HepG2 (cell line): ENCODE results near the gene FGGY. TPM values are rescaled to one million over a fixed set of nuclear protein-coding genes. Genes with fewer than 3 reads are reported as not detected.

Experiments
- ATAC-seq: fragments of 200-7000 bp; cut with Tn5 transposase; 3 replicates; pipeline ENCODE4 v1.9.1; 2020; ENCODE audit warnings: mild to moderate bottlenecking, moderate library complexity
- BruUV-seq: library from RNA; stranded (reverse); fragments of 400-500 nt; replicated peaks from 2 replicates; lab custom pipeline; 2021; lab: Mats Ljungman, UMichigan
- CTCF ChIA-PET: fragments of 300-600 bp; formaldehyde crosslinking; extraction: SDS; loops from one replicate; lab custom pipeline; 2021; ENCODE audit warnings: low total read pairs, inconsistent platforms, low intra/inter-chr PET ratio; lab: Yijun Ruan, JAX
- POLR2A ChIA-PET: fragments of 350-600 bp; sonication (Branson Sonifier 250); formaldehyde crosslinking; loops from one replicate; lab custom pipeline; 2020; ENCODE audit warnings: antibody characterized with exemption, inconsistent platforms; lab: Yijun Ruan, JAX
- DNase-seq: peaks from one replicate; pipeline ENCODE4 v3.0.0-alpha.2; 2015; ENCODE audit warnings: low spot score
- FAIRE-seq: peaks from 3 replicates; lab custom pipeline; 2011; peaks lifted over from hg19 to GRCh38; lab: Jason Lieb, UNC
- H2AFZ ChIP-seq: one replicate; pipeline ENCODE4 v1.6.1; 2011; ENCODE audit warnings: low read length, inconsistent platforms
- H3K27ac ChIP-seq: fragments of 300-600 bp; 3 replicates; pipeline ENCODE4 v1.8.0; 2011; ENCODE audit warnings: mixed run types, mild to moderate bottlenecking, mixed read lengths, low read length, inconsistent platforms; ENCODE audit not compliant: insufficient read depth; ENCODE audit errors: extremely low read length
- H3K27me3 ChIP-seq, 2 experiments: fragments of 200-600 bp in 1 of 2; 2 replicates in 1 of 2; 3 replicates in 1 of 2; pipeline versions ENCODE4 v1.6.0 to v1.8.0; 2011; ENCODE audit warnings: low read length in 2 of 2, mild to moderate bottlenecking in 2 of 2, moderate library complexity in 2 of 2, inconsistent platforms in 1 of 2; ENCODE audit not compliant: insufficient read depth in 2 of 2, control insufficient read depth in 1 of 2
- H3K36me3 ChIP-seq, 2 experiments: fragments of 200-600 bp in 1 of 2; replicated peaks in 1 of 2; 2 replicates in 1 of 2; 3 replicates in 1 of 2; pipeline versions ENCODE4 v1.5.1 to v1.8.0; 2011; ENCODE audit warnings: low read length in 2 of 2, inconsistent platforms in 1 of 2; ENCODE audit not compliant: insufficient read depth in 2 of 2, control insufficient read depth in 1 of 2
- H3K4me1 ChIP-seq: 2 replicates; pipeline ENCODE4 v1.5.1; 2012; ENCODE audit warnings: low read length, inconsistent platforms; ENCODE audit not compliant: insufficient read depth
- H3K4me2 ChIP-seq: 2 replicates; pipeline ENCODE4 v1.6.0; 2011; ENCODE audit warnings: low read depth, low read length, inconsistent platforms
- H3K4me3 ChIP-seq, 3 experiments: fragments of 200-600 bp in 1 of 3; sonication (generic), shearing (Covaris generic) in 1 of 3; replicated peaks in 1 of 3; 2 replicates each; pipeline ENCODE4 v1.5.1; 2011 to 2016; ENCODE audit warnings: low read length in 3 of 3, inconsistent platforms in 2 of 3, low read depth in 2 of 3, mild to moderate bottlenecking in 2 of 3, control low read depth in 1 of 3, mixed read lengths in 1 of 3; ENCODE audit not compliant: insufficient read depth in 1 of 3
- H3K79me2 ChIP-seq: one replicate; pipeline ENCODE4 v1.6.1; 2011; ENCODE audit warnings: low read length, inconsistent platforms; ENCODE audit not compliant: insufficient read depth
- H3K9ac ChIP-seq: 2 replicates; pipeline ENCODE4 v1.6.0; 2011; ENCODE audit warnings: mild to moderate bottlenecking, low read depth, low read length, inconsistent platforms; ENCODE audit not compliant: insufficient read depth
- H3K9me3 ChIP-seq: 2 replicates; pipeline ENCODE4 v1.5.1; 2012; ENCODE audit warnings: mild to moderate bottlenecking, low read length
- H4K20me1 ChIP-seq: 2 replicates; pipeline ENCODE4 v1.6.0; 2011; ENCODE audit warnings: inconsistent platforms, mild to moderate bottlenecking, low read length, moderate library complexity; ENCODE audit not compliant: insufficient read depth
- BCL6 ChIP-seq: IDR thresholded peaks from 2 replicates; pipeline ENCODE4 v1.6.1; 2016; ENCODE audit warnings: missing genetic modification reagents, missing compliant biosample characterization
- CREBL2 ChIP-seq: sonication (generic); formaldehyde crosslinking; IDR thresholded peaks from 2 replicates; pipeline ENCODE4 v1.8.1; 2023; ENCODE audit warnings: missing genetic modification reagents, mild to moderate bottlenecking, borderline replicate concordance
- NR2F2 ChIP-seq: IDR thresholded peaks from 2 replicates; pipeline ENCODE4 v1.6.1; 2012; ENCODE audit warnings: low read depth, inconsistent platforms, borderline replicate concordance
- RAD51 ChIP-seq: fragments of 450-650 bp; IDR thresholded peaks from 2 replicates; pipeline ENCODE4 v1.6.1; 2016; ENCODE audit warnings: borderline replicate concordance
- RCOR2 ChIP-seq: IDR thresholded peaks from 2 replicates; pipeline ENCODE4 v1.6.1; 2016; ENCODE audit warnings: missing biosample characterization, missing genetic modification reagents
- RFX3 ChIP-seq: IDR thresholded peaks from 2 replicates; pipeline ENCODE4 v1.6.1; 2016; ENCODE audit warnings: missing biosample characterization, missing genetic modification reagents
- SAP130 ChIP-seq: IDR thresholded peaks from 2 replicates; pipeline ENCODE4 v1.6.1; 2016; ENCODE audit warnings: low read depth
- SRF ChIP-seq: IDR thresholded peaks from 2 replicates; pipeline ENCODE4 v1.6.1; 2011; ENCODE audit warnings: mild to moderate bottlenecking, low read depth, low read length, moderate library complexity
- SUZ12 ChIP-seq: fragments of 150-350 bp; IDR thresholded peaks from 2 replicates; pipeline ENCODE4 v1.6.1; 2014; ENCODE audit warnings: low read depth, low read length
- TBX2 ChIP-seq: sonication (generic); formaldehyde crosslinking; IDR thresholded peaks from 2 replicates; pipeline ENCODE4 v1.5.0; 2020; ENCODE audit warnings: missing genetic modification reagents, mild to moderate bottlenecking, borderline replicate concordance
- THRA ChIP-seq: sonication (generic); formaldehyde crosslinking; IDR thresholded peaks from 2 replicates; pipeline ENCODE4 v1.4.0; 2020; ENCODE audit warnings: missing genetic modification reagents, borderline replicate concordance
- TRIM24 ChIP-seq: sonication (generic); formaldehyde crosslinking; IDR thresholded peaks from 2 replicates; pipeline ENCODE4 v1.8.0; 2022; ENCODE audit warnings: mild to moderate bottlenecking, missing genetic modification reagents
- U2AF1 ChIP-seq: fragments of 200-400 bp; formaldehyde crosslinking; optimal IDR thresholded peaks from 2 replicates; pipeline ENCODE3; 2017; ENCODE audit warnings: mild to moderate bottlenecking, low read depth, low read length
- XBP1 ChIP-seq: sonication (generic); formaldehyde crosslinking; IDR thresholded peaks from 2 replicates; pipeline ENCODE4 v1.5.0; 2020; ENCODE audit warnings: missing genetic modification reagents
- YEATS4 ChIP-seq: sonication (generic); formaldehyde crosslinking; IDR thresholded peaks from 2 replicates; pipeline ENCODE4 v1.4.0; 2020; ENCODE audit warnings: missing genetic modification reagents, borderline replicate concordance
- ZMYM3 ChIP-seq: sonication (generic); formaldehyde crosslinking; IDR thresholded peaks from 2 replicates; pipeline ENCODE4 v1.5.1; 2020; ENCODE audit warnings: mild to moderate bottlenecking, missing genetic modification reagents
- ZNF101 ChIP-seq: sonication (generic); formaldehyde crosslinking; IDR thresholded peaks from 2 replicates; pipeline ENCODE4 v1.4.0; 2020; ENCODE audit warnings: mild to moderate bottlenecking, low read depth, missing genetic modification reagents, borderline replicate concordance
- ZNF512 ChIP-seq: sonication (generic); formaldehyde crosslinking; IDR thresholded peaks from 2 replicates; pipeline ENCODE4 v1.4.0; 2020; ENCODE audit warnings: mild to moderate bottlenecking, missing genetic modification reagents
- ZSCAN25 ChIP-seq: sonication (generic); formaldehyde crosslinking; IDR thresholded peaks from 2 replicates; pipeline ENCODE4 v1.8.0; 2022; ENCODE audit warnings: mild to moderate bottlenecking, missing genetic modification reagents
- WGBS: methylation state at CpG from one replicate; pipeline ENCODE4 v1.1.6; 2017; ENCODE audit warnings: low lambda C conversion rate; 5-methylcytosine and 5-hydroxymethylcytosine counted together
- in situ Hi-C: cut with HindIII; loops from 2 replicates; pipeline ENCODE4 v1.10.0; 2017; ENCODE audit warnings: low pct_unique_long_range_greater_than_20kb; ENCODE audit not compliant: extremely low pct_ligation_motif_present
- intact Hi-C: fragments of 100-400 bp; cut with micrococcal nuclease; formaldehyde crosslinking; loops from one replicate; pipeline ENCODE4 v1.10.0; 2022; ENCODE audit not compliant: unreplicated experiment
- polyA plus RNA-seq, 8 experiments: library from polyadenylated mRNA; depleted of rRNA in 3 of 8; stranded (reverse) in 7 of 8; unstranded in 1 of 8; fragments of >200 nt; fragmentation: Illumina TruSeq in 4 of 8; extraction: Trizol in 4 of 8; gene quantifications; 2 replicates each; pipeline versions ENCODE4 v1.2.1 to v1.2.3, GENCODE V29; 2011 to 2016; ENCODE audit warnings: low read depth in 4 of 8, missing spikeins in 1 of 8, mixed read lengths in 1 of 8; ENCODE audit not compliant: insufficient read depth in 1 of 8
- total RNA-seq, 5 experiments: library from RNA; depleted of rRNA; stranded (reverse); fragments of >200 nt; fragmentation: Illumina TruSeq; extraction: Trizol; gene quantifications; 2 replicates each; pipeline ENCODE4 v1.2.3, GENCODE V29; 2016; ENCODE audit warnings: low read depth in 1 of 5
- TF ChIP-seq, protein P1 (sequence below): sonication (generic); formaldehyde crosslinking; IDR thresholded peaks from 2 replicates; pipeline ENCODE4 v1.4.0; 2020; ENCODE audit warnings: mild to moderate bottlenecking, low read depth, missing genetic modification reagents
- TF ChIP-seq, protein P2 (sequence below): sonication (generic); formaldehyde crosslinking; IDR thresholded peaks from 2 replicates; pipeline ENCODE4 v1.5.1; 2020; ENCODE audit warnings: missing genetic modification reagents, mild to moderate bottlenecking, borderline replicate concordance

FGGY gene
- total and polyA plus RNA-seq, 2 of the 13 experiments (the other 11 are each of a cell fraction or from before 2014, with no cell fraction given), result 15.7 to 27.5 TPM

- Histone ChIP-seq H3K4me2 (peak overlapping the region; percentile 48), H3K27ac (peak overlapping the region; percentile 60), H3K4me1 (peaks cover 70% of the 10 kb centered on the region), H3K36me3 (no peaks in the 10 kb centered on the region), H2AFZ (no peak overlapping the region), H3K9me3 (no peaks in the 10 kb centered on the region), H3K79me2 (no peaks in the 10 kb centered on the region), H4K20me1 (no peaks in the 10 kb centered on the region), H3K4me3 (no peak overlapping the region), H3K27me3 (no peaks in the 10 kb centered on the region), H3K9ac (no peak overlapping the region)
- WGBS, result 7% methylated on average over 2 of the region's 2 CpGs
- in situ Hi-C loops, result no loop called here
- no TSS peak for BruUV-seq
- FAIRE-seq (no peak), ATAC-seq (peak; percentile 40), DNase-seq (peak; percentile 48)
- ChIA-PET CTCF (no interaction called here), POLR2A (no interaction called here)
- intact Hi-C loops, result no loop called here
- TF ChIP-seq RFX3 (no peak), RAD51 (no peak), ZNF101 (CRISPR knock-in tag) (no peak), U2AF1 (no peak), SUZ12 (no peak), TBX2 (no peak), XBP1 (no peak), ZNF512 (CRISPR knock-in tag) (no peak), BCL6 (CRISPR knock-in tag) (peak; percentile 48), RCOR2 (CRISPR knock-in tag) (peak; percentile 66; the same call in 1 of the 2 replicates), CREBL2 (CRISPR knock-in tag) (no peak), NR2F2 (peak; percentile 67), ZSCAN25 (CRISPR knock-in tag) (no peak), SRF (no peak), YEATS4 (CRISPR knock-in tag) (no peak), TRIM24 (no peak), THRA (CRISPR knock-in tag) (peak; percentile 55; the same call in 1 of the 2 replicates), SAP130 (CRISPR knock-in tag) (peak; percentile 60), ZMYM3 (CRISPR knock-in tag) (no peak)
- TF ChIP-seq, protein P1, sequence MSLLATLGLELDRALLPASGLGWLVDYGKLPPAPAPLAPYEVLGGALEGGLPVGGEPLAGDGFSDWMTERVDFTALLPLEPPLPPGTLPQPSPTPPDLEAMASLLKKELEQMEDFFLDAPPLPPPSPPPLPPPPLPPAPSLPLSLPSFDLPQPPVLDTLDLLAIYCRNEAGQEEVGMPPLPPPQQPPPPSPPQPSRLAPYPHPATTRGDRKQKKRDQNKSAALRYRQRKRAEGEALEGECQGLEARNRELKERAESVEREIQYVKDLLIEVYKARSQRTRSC (CRISPR knock-in tag), result no peak
- TF ChIP-seq, protein P2, sequence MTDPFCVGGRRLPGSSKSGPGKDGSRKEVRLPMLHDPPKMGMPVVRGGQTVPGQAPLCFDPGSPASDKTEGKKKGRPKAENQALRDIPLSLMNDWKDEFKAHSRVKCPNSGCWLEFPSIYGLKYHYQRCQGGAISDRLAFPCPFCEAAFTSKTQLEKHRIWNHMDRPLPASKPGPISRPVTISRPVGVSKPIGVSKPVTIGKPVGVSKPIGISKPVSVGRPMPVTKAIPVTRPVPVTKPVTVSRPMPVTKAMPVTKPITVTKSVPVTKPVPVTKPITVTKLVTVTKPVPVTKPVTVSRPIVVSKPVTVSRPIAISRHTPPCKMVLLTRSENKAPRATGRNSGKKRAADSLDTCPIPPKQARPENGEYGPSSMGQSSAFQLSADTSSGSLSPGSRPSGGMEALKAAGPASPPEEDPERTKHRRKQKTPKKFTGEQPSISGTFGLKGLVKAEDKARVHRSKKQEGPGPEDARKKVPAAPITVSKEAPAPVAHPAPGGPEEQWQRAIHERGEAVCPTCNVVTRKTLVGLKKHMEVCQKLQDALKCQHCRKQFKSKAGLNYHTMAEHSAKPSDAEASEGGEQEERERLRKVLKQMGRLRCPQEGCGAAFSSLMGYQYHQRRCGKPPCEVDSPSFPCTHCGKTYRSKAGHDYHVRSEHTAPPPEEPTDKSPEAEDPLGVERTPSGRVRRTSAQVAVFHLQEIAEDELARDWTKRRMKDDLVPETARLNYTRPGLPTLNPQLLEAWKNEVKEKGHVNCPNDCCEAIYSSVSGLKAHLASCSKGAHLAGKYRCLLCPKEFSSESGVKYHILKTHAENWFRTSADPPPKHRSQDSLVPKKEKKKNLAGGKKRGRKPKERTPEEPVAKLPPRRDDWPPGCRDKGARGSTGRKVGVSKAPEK, result no peak
Observed at GRCh38 chr1:59436637-59437036, 139.7 kb downstream of the FGGY start.
